ENCODE results near the gene IER2.
A peak's percentile ranks its signal among the peaks of the same experiment; 100 is the strongest.

GRCh38 chr19:13163609-13164342 lies 13.6 kb downstream of the IER2 start:
- TF ChIP-seq POLR2A (IDR thresholded peaks at IDR 0.05) = peak in 1 of 2 donors; percentile 26
- no peak for TF ChIP-seq CTCF (IDR thresholded peaks at IDR 0.05)
